Stimulated activated CD8-positive, alpha-beta memory T cell treated with anti-CD3 and anti-CD28 coated beads, Interleukin-7, amount 100 ng/mL, for 24 hours (primary cell): ENCODE data around the gene CACNG6.
"Not testable (repeated sequence)": the region's sequence is repeated elsewhere in the genome, so short reads cannot be mapped to it uniquely, and the experiment has no call there.

Experiments used
- DNase-seq: peaks from one replicate; pipeline ENCODE4 v3.0.0-alpha.2; 2020; ENCODE audit warnings: low read depth

CACNG6 gene

DNA sequence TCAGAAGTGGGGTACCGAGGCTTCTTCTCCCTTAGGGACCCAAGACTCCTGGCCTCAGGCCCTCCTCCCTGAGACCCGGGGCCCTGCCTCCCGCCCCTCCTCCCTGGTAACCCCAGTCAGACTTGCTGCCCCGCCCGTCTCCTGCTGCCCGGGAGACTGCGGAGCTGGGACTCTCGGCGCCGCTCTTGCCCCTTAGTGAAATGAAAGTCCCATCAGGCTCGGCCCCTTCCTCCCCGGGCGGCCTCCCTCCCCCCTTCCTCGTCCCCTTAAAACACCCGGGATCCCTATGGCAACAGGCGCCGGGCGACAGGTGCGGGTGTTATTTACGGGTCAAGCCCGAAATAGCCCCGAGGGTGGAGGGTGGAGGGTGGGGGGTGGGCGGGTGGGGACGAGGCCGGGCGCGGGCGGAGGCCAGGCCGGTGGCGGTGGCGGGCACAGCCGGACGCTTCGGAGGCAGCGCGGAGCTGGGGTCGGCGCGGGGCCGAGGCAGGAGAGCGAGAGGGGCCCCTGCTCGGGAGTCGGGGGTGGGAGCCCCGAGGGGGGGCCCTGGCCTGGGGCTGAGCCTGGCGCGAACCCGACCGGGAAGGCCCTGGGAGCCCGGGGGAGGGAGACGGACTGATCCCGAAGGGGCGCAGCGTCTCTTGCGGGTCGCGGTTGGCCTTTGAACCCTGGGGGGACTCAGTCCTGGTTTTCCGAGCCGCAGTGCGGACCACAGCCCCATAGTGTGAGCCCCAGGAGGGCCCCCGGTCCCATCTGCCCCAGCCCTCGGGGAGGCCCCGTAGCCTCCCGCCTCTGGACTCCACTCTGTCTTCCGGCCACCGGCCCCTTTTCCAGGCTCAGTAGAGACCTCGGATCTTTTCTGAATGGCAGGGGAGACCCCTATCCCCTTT is at the start of gene CACNG6:
Gene CACNG6, plus strand, starts transcription at position 414 of the 890 bp plus-strand sequence. CDS start 1,241 bp downstream, outside the sequence.
- no peak for DNase-seq

DNA sequence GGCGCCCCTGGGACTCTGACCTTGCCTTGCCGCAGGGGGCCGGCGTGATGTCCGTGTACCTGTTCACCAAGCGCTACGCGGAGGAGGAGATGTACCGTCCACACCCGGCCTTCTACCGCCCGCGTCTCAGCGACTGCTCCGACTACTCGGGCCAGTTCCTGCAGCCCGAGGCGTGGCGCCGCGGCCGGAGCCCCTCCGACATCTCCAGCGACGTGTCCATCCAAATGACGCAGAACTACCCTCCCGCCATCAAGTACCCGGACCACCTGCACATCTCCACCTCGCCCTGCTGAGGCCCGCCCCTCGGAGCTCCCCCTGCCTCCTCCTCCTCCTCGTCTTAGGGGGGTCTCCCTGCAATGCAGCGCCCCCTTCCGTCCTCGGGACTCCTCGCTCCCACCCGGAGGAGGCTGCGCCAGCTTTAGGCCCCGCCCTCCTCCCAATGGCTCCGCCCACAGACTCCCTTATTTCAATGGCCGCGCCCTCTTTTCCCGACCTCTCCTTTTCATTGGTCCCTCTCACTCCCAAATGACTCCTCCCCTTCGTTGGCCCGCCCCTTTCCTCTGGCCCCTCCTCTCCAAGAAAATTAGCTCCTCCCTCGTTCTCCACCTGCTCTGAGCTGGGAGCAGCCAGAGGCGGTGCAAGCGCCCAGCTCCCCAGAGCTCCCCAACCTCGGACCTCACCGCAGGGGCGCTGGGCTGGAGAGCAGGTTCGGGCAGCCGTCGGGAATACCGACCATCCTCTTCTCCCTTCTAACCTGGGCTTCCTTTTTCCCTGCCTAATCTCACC is 49.2 kb upstream of the CACNG6 start:
- DNase-seq = no peak

DNA sequence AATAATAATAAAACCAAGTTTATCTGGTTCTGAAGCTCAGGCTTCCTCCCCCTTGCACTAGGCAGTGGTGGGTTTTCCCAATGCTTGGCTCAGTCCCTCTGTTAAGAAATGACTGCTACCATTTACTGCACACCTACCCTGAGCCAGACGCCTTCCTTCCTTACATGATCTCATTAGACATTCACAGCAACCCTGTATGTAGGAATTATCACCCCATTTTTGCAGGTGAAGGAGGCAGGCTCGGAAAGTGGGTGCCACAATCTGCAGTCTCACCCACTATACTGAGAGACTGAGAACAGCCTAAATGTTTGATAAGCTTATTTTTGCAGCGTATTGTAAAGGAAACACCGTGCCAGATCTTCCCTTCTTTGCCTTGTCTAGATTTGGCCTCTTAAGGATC is 47.0 kb upstream of the CACNG6 start:
- DNase-seq = no peak

GRCh38 chr19:53944933-53945332 is 46.5 kb upstream of the CACNG6 start:
- DNase-seq = no peak

DNA sequence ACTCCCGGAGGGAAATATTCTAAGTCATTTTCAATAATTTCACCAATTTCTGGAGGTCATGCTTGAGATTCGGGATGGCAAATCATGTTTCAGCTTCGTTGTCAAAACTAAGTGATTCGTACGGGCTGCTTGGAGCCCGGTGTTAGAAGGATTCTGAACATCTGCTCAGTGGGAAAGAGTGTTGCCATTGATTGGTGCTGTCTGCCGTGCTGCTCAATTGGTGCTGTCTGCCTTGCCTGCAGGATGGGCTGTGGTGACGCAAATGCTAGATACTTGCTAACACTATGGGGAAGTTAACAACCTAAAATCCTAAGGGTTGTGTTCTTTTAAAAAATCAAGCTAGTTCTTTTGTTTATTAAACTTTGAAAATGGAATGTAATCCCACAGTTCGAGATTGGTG is 46.0 kb upstream of the CACNG6 start:
- DNase-seq = no peak

DNA sequence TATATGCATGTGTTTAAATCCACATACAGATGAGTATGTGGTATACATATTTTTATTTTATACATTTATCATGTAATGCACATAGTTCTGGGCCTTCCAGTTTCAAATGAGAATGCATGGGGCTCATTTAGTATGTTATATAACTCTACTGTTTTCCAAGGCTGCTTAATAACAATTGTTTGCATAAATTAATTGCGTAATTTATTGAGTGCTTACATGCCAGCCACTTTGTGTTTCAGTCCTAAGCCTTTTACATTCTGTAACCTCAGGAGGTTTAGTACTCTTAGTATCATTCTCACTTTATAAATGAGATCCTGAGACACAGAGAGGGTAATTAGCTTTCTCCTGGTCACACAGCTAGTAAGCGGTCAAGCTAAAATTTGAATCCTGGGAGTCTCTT is 45.4 kb upstream of the CACNG6 start:
- DNase-seq = no peak

- no peak for DNase-seq
These were observed 43.8 kb upstream of the CACNG6 start for GRCh38 chr19:53947624-53948023.

GRCh38 chr19:53948611-53949010 is 42.8 kb upstream of the CACNG6 start:
- not testable (repeated sequence) for DNase-seq

DNA sequence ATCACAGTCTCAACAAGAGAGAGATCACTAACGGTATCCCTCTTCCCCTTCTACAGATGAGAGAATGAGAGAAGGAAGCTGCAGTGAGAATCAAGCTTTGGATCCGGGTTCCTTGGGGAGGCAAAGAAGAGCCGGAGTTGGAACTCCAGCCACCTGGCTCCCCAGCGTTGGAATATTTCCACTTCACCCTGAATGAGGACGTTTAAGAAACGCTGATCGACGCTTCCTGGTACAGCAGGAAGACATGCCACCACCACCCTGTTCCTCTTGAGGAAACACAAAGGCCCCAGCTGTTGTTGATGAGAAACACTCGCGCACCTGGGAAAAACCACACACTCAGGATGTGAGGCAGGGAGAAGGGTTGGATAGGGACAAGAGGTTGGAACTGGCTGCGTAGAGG is 40.0 kb upstream of the CACNG6 start:
- DNase-seq = no peak

DNA sequence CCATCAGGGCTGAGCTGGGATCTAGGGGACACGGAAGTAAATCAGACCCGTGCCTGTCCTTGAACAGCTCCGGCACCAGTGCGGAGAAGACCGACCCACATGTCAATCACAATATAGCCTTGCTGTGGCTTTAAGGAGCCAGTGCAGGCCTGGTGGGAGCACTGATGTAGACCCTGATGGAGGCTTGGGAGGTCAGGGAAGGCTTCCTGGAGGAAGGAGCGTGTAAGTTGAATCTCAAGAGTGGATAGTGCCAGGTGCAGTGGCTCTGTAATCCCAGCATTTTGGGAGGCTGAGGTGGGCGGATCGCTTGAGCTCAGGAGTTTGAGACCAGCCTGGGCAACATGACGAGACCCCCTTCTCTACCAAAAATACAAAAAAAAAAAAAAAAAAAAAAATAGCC is 39.5 kb upstream of the CACNG6 start:
- no peak for DNase-seq

DNA sequence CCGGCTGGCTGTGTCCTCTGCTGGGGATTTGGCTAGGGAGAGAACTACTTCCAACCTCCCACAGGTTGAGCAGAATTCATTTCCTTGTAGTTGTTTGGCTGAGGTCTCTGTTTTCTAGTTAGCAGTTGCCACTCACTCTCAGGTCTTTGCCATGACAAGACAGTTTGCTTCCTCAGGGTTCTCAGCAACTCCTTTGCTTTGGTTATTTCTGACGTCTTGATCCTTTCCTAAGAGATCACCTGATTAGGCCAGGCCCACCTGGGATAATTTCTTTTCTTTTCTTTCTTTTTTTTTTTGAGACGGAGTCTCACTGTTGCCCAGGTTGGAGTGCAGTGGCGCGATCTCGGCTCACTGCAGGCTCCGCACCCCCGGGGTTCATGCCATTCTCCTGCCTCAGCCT is 38.1 kb upstream of the CACNG6 start:
- no peak for DNase-seq

GRCh38 chr19:53957448-53958167 is 33.8 kb upstream of the CACNG6 start:
- no peak for DNase-seq

DNA sequence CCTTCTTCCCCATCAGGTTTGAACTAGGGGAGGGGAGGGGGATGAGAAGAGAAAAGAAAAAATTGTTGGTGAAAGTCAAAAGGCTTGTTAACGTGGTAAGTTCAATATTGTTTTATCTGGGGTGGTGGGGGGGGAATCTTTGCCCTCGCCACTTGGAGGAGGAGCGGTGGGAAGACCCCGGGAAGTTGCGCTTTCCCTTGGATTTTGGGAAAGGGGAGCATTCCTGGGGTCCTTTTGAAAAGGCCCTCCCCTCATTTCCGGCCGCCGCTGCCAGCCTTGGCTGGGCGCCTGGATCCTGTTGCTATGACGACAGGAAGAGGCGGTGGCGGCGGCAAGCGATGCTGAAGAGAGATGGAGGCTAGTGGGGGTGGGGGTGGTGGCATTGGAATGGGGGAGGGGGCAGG is 33.3 kb upstream of the CACNG6 start:
- DNase-seq = no peak

DNA sequence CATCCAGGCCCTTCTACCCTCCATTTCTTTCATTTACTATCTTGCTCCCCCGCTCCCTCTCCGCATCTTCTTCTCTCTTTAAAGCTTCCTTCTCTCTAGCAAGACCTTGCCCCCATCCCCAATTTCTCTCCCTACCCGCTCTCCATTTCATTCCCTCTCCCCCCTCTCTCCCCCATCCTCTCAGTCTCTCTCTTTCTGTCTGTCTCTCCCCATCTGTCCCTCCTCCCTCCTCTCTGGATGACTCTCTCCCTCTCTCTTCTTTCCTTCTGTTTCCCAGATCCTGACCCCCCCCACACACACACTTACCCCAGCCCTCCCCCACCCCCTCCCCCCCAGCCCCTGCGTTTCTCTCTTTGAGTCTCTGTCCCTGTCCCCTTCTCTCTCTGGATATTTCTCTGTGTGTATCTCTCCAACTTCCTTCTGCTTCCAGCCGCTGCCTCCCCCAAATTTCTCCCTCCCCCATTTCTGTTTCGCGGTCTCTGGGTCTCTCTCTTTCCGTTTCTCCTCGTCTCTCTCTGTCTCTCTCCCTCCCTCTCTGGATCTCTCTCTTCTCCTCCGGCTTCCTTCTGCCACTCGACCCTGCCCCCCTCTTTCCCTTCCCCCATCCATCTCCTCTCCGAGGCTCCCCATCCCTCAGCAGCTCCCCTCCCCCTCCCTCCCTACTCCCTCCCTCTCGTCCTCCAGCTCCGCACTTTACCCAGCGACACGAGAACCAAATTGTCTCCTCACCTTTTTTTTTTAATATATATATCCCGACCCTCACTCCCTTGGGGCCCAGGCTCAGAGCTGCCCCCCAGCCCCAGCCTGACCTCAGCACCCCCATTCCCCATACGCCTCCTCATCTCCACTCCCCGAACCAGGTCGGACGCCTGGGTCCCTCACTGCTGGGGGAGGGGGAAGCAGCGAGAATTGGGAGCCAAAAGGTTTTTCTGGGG is 32.3 kb upstream of the CACNG6 start:
- DNase-seq = no peak

DNA sequence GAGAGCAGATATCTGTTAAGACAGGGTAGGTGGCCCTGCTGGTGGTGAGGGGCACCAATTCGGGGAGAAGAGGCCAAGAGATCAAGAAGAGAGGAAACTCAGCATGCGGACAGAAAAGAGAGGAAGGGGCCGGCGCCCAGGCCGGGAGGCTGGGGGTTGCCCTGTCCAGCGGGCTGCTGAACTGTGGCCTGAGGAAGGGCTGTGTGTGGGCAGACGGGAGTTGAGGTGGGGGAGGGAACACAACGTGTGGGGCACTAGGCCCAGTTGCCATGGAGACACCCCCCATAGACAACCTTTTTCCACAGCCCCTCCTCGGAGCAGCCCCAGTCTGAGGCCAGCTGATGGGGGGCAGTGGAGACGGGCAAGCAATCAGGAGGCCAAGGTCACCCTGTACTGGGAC is 31.2 kb upstream of the CACNG6 start:
- no peak for DNase-seq

- DNase-seq = no peak
These were observed 30.6 kb upstream of the CACNG6 start for GRCh38 chr19:53960886-53961285.

DNA sequence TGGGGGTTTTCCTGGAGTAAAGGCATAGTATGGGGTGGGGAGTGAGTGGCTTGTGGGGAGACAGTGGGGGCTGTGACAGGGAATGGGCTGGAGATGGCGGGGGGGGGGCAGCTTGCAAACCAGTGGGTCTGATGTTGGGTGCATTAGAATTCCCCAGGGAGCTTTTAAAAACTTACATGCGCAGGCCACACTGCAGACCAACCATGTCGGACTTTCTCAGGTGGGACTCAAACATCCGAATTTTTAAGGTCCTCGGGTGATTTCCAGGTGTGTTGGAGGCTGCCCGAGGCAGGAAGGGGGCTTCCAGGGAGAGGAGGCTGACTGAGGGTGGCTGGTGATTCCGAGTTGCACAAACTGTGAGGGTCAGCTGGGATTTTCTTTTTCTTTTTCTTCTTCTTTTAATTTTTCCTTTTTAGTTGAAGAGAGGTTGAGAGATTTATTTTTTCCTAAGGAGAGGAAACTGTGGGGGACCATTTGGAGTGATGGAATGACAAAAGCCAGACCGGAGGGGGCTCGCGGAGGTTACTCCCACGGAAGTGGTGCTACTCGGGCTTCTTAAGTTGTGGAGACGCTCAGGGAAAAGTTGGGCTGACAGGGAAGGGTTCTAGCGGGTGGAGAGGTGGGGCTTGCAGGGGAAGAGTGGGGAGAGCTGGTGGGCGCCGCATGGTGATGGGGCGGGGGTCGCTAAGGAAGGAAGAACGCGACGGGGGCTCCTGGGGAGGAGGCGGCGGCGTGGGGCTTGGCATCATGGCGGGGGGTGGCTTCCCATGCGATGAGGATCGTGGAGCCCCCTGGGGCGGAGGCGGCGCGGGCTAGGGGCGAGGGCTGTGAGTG is 29.7 kb upstream of the CACNG6 start:
- no peak for DNase-seq

DNA sequence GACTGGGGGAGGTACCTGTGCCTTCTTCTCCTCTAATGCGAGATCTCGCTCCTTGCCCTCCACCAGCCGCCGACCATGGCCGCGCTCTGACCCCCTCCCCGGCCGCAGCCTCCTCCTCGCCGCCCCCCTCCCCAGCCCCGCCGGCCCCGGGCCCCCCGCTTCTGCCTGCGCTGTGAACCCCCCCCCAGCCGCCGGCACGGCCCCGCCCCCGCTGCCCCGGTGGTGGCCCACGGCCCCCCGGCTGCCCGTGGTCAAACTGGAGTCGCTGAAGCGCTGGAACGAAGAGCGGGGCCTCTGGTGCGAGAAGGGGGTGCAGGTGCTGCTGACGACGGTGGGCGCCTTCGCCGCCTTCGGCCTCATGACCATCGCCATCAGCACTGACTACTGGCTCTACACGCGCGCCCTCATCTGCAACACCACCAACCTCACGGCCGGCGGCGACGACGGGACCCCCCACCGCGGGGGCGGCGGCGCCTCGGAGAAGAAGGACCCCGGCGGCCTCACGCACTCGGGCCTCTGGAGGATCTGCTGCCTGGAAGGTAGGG is 28.5 kb upstream of the CACNG6 start, which contains the start of gene CACNG8:
Gene CACNG8, plus strand, starts transcription at position 51 of the 545 bp plus-strand sequence.
- DNase-seq = no peak

GRCh38 chr19:53965091-53965490 is 26.3 kb upstream of the CACNG6 start:
- no peak for DNase-seq

- DNase-seq = no peak
These were observed 24.5 kb upstream of the CACNG6 start for GRCh38 chr19:53966931-53967330.
